GM23338 (cell line): ENCODE results near the gene GOLGA2. TPM values are rescaled to one million over a fixed set of nuclear protein-coding genes. Genes with fewer than 3 reads are reported as not detected.
"Not testable (repeated sequence)": the region's sequence is repeated elsewhere in the genome, so short reads cannot be mapped to it uniquely, and the experiment has no call there.

ENCODE experiments used
- ATAC-seq: fragments of 200-7000 bp; cut with Tn5 transposase; 3 replicates; pipeline ENCODE4 v1.9.1; 2020
- DNase-seq: peaks from one replicate; pipeline ENCODE4 v3.0.0-alpha.2; 2015; ENCODE audit warnings: low spot score
- H2AFZ ChIP-seq: fragments of 200-600 bp; sonication (generic); 2 replicates; pipeline ENCODE4 v1.8.0; 2016; ENCODE audit warnings: antibody characterized with exemption, mild to moderate bottlenecking, moderate library complexity
- H3F3A ChIP-seq: fragments of 200-600 bp; sonication (generic); replicated peaks from 2 replicates; pipeline ENCODE4 v1.8.0; 2017; ENCODE audit warnings: antibody characterized with exemption, mixed run types, low read depth
- H3K27ac ChIP-seq: fragments of 200-600 bp; sonication (generic); 2 replicates; pipeline ENCODE4 v1.6.1; 2016; ENCODE audit warnings: low read depth
- H3K27me3 ChIP-seq: fragments of 200-600 bp; sonication (generic); 2 replicates; pipeline ENCODE4 v1.8.0; 2016; ENCODE audit warnings: mild to moderate bottlenecking, mixed run types, moderate library complexity; ENCODE audit not compliant: insufficient read depth
- H3K36me3 ChIP-seq: fragments of 200-600 bp; sonication (generic); 2 replicates; pipeline ENCODE4 v1.8.0; 2016; ENCODE audit warnings: mild to moderate bottlenecking; ENCODE audit not compliant: insufficient read depth
- H3K4me1 ChIP-seq: fragments of 200-600 bp; sonication (generic); 2 replicates; pipeline ENCODE4 v1.8.0; 2016; ENCODE audit warnings: mild to moderate bottlenecking, moderate library complexity; ENCODE audit not compliant: insufficient read depth
- H3K4me2 ChIP-seq: fragments of 200-600 bp; sonication (generic); 2 replicates; pipeline ENCODE4 v1.7.1; 2017; ENCODE audit warnings: mixed run types
- H3K4me3 ChIP-seq: fragments of 200-600 bp; sonication (generic); 2 replicates; pipeline ENCODE4 v1.6.1; 2016; ENCODE audit warnings: mixed run types
- H3K79me2 ChIP-seq: fragments of 200-600 bp; sonication (generic); replicated peaks from 2 replicates; pipeline ENCODE4 v1.8.0; 2017; ENCODE audit warnings: mild to moderate bottlenecking; ENCODE audit not compliant: insufficient read depth
- H3K9me2 ChIP-seq: fragments of 200-600 bp; sonication (generic); 2 replicates; pipeline ENCODE4 v1.8.0; 2017; ENCODE audit not compliant: insufficient read depth
- H4K20me1 ChIP-seq: fragments of 200-600 bp; sonication (generic); replicated peaks from 2 replicates; pipeline ENCODE4 v1.8.0; 2017; ENCODE audit warnings: mild to moderate bottlenecking; ENCODE audit not compliant: insufficient read depth
- H3K27ac Mint-ChIP-seq: 2 replicates; pipeline ENCODE4 v1.8.0; 2020; ENCODE audit warnings: inconsistent platforms, mild to moderate bottlenecking, moderate library complexity, mixed read lengths
- H3K27me3 Mint-ChIP-seq: 3 replicates; pipeline ENCODE4 v1.8.0; 2022; ENCODE audit warnings: low read depth, mild to moderate bottlenecking, moderate library complexity, mixed read lengths, inconsistent platforms; ENCODE audit not compliant: insufficient read depth, poor library complexity
- H3K36me3 Mint-ChIP-seq: 3 replicates; pipeline ENCODE4 v1.8.0; 2021; ENCODE audit warnings: low read depth, mild to moderate bottlenecking, inconsistent platforms, moderate library complexity, mixed read lengths
- H3K4me1 Mint-ChIP-seq: 3 replicates; pipeline ENCODE4 v1.8.0; 2020; ENCODE audit warnings: mild to moderate bottlenecking, inconsistent platforms, mixed read lengths
- H3K4me3 Mint-ChIP-seq: 3 replicates; pipeline ENCODE4 v1.8.0; 2021; ENCODE audit warnings: moderate library complexity, mild to moderate bottlenecking, inconsistent platforms, mixed read lengths
- H3K9me3 Mint-ChIP-seq: 3 replicates; pipeline ENCODE4 v1.8.0; 2020; ENCODE audit warnings: moderate library complexity, mild to moderate bottlenecking, inconsistent platforms, mixed read lengths
- CREB1 ChIP-seq: fragments of 250-450 bp; sonication (Bioruptor Pico); IDR thresholded peaks from 2 replicates; pipeline ENCODE4 v1.5.0; 2020; ENCODE audit warnings: low read depth, mild to moderate bottlenecking, moderate library complexity
- CTCF ChIP-seq, 2 experiments: fragments of 200-600 bp in 1 of 2; sonication (generic) in 1 of 2; conservative IDR thresholded peaks; 2 replicates each; pipeline versions ENCODE4 v1.5.1 to v1.6.1; 2016 to 2017; ENCODE audit warnings: antibody characterized with exemption in 2 of 2, low read depth in 2 of 2, mild to moderate bottlenecking in 2 of 2, moderate library complexity in 1 of 2
- NANOG ChIP-seq: IDR thresholded peaks from 2 replicates; pipeline ENCODE4 v1.6.1; 2016; ENCODE audit warnings: antibody characterized with exemption, borderline replicate concordance
- POLR2AphosphoS5 ChIP-seq: IDR thresholded peaks from 2 replicates; pipeline ENCODE4 v1.6.1; 2016; ENCODE audit warnings: antibody characterized with exemption, low read depth
- ZNF331 ChIP-seq: fragments of 250-450 bp; sonication (Bioruptor Pico); IDR thresholded peaks from 2 replicates; pipeline ENCODE4 v1.5.0; 2020; ENCODE audit warnings: low read depth, mild to moderate bottlenecking, moderate library complexity
- polyA plus RNA-seq: library from polyadenylated mRNA; unstranded; fragments of >200 nt; fragmentation: Nextera tagmentation; extraction: Ambion mirVana; gene quantifications from 2 replicates; pipeline ENCODE4 v1.2.1, GENCODE V29; 2016
- total RNA-seq: library from RNA; depleted of rRNA; stranded (reverse); fragments of >200 nt; shearing (Covaris generic); gene quantifications from 2 replicates; pipeline ENCODE4 v1.2.3, GENCODE V29; 2014

Gene GOLGA2
- total and polyA plus RNA-seq, 2 experiments from 2014 or later = 32.6 to 48.4 TPM

- H3K27me3 Mint-ChIP-seq = peaks cover 17% of the 10 kb centered on the region
- Histone ChIP-seq H2AFZ (no peak overlapping the region), H3K27ac (no peak overlapping the region), H3K27me3 (no peaks in the 10 kb centered on the region), H3K4me1 (no peaks in the 10 kb centered on the region), H3K4me2 (no peak overlapping the region), H3K36me3 (no peaks in the 10 kb centered on the region; the same call in 1 of the 2 replicates), H3K79me2 (peaks cover 8% of the 10 kb centered on the region), H4K20me1 (no peaks in the 10 kb centered on the region; the same call in 1 of the 2 replicates), H3K4me3 (no peak overlapping the region), H3K9me2 (no peaks in the 10 kb centered on the region), H3F3A (peaks cover 6% of the 10 kb centered on the region; the same call in 1 of the 2 replicates)
- H3K4me3 Mint-ChIP-seq = no peak overlapping the region
- peaks cover 9% of the 10 kb centered on the region for H3K4me1 Mint-ChIP-seq
- no peak for ATAC-seq
- H3K9me3 Mint-ChIP-seq = no peaks in the 10 kb centered on the region; the same call in 2 of the 3 replicates
- TF ChIP-seq CTCF (conservative IDR thresholded peaks at IDR 0.05; ENCODE audit: low read depth in 2 of 2) (no peak), POLR2AphosphoS5 (no peak), NANOG (no peak), ZNF331 (no peak), CREB1 (CRISPR knock-in tag) (no peak)
- no peak for DNase-seq
- H3K36me3 Mint-ChIP-seq = no peaks in the 10 kb centered on the region; the same call in 1 of the 3 replicates
- no peak overlapping the region for H3K27ac Mint-ChIP-seq
Measured at GRCh38 chr9:128280084-128280622, 4.3 kb upstream of the GOLGA2 start.

GRCh38 chr9:128279088-128280073 lies 3.6 kb upstream of the GOLGA2 start:
- not testable (repeated sequence) for H4K20me1 ChIP-seq, H3K27ac ChIP-seq, H3K4me3 ChIP-seq, H3K36me3 ChIP-seq, H2AFZ ChIP-seq, H3K9me3 Mint-ChIP-seq, H3K4me1 ChIP-seq, H3K4me3 Mint-ChIP-seq, H3K9me2 ChIP-seq, H3K36me3 Mint-ChIP-seq, H3K4me2 ChIP-seq, ATAC-seq, H3K27me3 ChIP-seq, DNase-seq
- peaks cover 12% of the 10 kb centered on the region; the same call in 1 of the 2 replicates for H3F3A ChIP-seq
- Mint-ChIP-seq H3K27me3 (peaks cover 17% of the 10 kb centered on the region), H3K27ac (peak overlapping the region; percentile 32; the same call in 1 of the 2 replicates), H3K4me1 (peaks cover 13% of the 10 kb centered on the region)
- peaks cover 15% of the 10 kb centered on the region for H3K79me2 ChIP-seq
